Osteocyte (in vitro differentiated cells): ENCODE data around the gene SLC41A3. TPM values are rescaled to one million over a fixed set of nuclear protein-coding genes. Genes with fewer than 3 reads are reported as not detected.

Experiments used
- DNase-seq: peaks from one replicate; pipeline ENCODE4 v3.0.0; 2021; ENCODE audit warnings: mixed read lengths; ENCODE audit not compliant: unreplicated experiment; ENCODE audit errors: extremely low spot score
- H3K27ac Mint-ChIP-seq: one replicate; pipeline ENCODE4 v1.8.0; 2021; ENCODE audit warnings: mild to moderate bottlenecking, mixed read lengths; ENCODE audit not compliant: unreplicated experiment
- H3K27me3 Mint-ChIP-seq: one replicate; pipeline ENCODE4 v1.8.0; 2021; ENCODE audit warnings: mixed read lengths; ENCODE audit not compliant: unreplicated experiment
- H3K36me3 Mint-ChIP-seq: one replicate; pipeline ENCODE4 v1.8.0; 2021; ENCODE audit warnings: mixed read lengths; ENCODE audit not compliant: unreplicated experiment
- H3K4me1 Mint-ChIP-seq: one replicate; pipeline ENCODE4 v1.8.0; 2021; ENCODE audit warnings: mixed read lengths; ENCODE audit not compliant: unreplicated experiment
- H3K4me3 Mint-ChIP-seq: one replicate; pipeline ENCODE4 v1.8.0; 2021; ENCODE audit warnings: mild to moderate bottlenecking, moderate library complexity, mixed read lengths; ENCODE audit not compliant: unreplicated experiment
- H3K9me3 Mint-ChIP-seq: one replicate; pipeline ENCODE4 v1.8.0; 2021; ENCODE audit warnings: mixed read lengths; ENCODE audit not compliant: unreplicated experiment
- total RNA-seq: library from RNA; stranded (reverse); gene quantifications from 2 replicates; pipeline ENCODE4 v1.2.1, GENCODE V29; 2021
- TF ChIP-seq, protein P1 (sequence below): fragments of 200-600 bp; sonication (generic); IDR thresholded peaks from 2 replicates; pipeline ENCODE4 v1.5.0; 2021; ENCODE audit warnings: antibody characterized with exemption, mild to moderate bottlenecking, moderate library complexity

SLC41A3 gene
- total RNA-seq, 1 donor from 2014 or later, result 80.6 TPM

DNA sequence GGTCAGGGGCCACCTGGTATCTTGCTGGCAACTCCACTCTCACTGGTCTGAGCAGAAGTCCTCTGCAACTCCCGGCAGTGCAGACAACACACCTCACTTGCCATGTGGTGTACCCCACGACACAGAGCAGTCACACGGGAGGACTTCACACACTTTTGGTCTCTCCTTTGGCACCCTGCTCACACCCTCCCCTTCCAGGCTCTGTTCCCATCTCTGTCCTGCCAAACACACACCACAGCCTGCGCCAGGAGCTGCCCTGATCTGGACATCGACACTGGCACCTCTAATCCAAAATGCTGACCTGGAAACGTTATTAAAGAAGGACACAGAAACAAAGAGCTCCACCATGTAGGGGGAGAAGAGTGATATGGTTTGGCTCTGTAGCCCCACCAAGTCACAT lies 57.2 kb downstream of the SLC41A3 start:
- Mint-ChIP-seq H3K36me3 (peaks cover 42% of the 10 kb centered on the region), H3K4me3 (no peak overlapping the region), H3K27ac (no peak overlapping the region), H3K27me3 (no peaks in the 10 kb centered on the region), H3K4me1 (no peaks in the 10 kb centered on the region), H3K9me3 (peaks cover 11% of the 10 kb centered on the region)
- TF ChIP-seq, protein P1, sequence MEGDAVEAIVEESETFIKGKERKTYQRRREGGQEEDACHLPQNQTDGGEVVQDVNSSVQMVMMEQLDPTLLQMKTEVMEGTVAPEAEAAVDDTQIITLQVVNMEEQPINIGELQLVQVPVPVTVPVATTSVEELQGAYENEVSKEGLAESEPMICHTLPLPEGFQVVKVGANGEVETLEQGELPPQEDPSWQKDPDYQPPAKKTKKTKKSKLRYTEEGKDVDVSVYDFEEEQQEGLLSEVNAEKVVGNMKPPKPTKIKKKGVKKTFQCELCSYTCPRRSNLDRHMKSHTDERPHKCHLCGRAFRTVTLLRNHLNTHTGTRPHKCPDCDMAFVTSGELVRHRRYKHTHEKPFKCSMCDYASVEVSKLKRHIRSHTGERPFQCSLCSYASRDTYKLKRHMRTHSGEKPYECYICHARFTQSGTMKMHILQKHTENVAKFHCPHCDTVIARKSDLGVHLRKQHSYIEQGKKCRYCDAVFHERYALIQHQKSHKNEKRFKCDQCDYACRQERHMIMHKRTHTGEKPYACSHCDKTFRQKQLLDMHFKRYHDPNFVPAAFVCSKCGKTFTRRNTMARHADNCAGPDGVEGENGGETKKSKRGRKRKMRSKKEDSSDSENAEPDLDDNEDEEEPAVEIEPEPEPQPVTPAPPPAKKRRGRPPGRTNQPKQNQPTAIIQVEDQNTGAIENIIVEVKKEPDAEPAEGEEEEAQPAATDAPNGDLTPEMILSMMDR, result no peak
- DNase-seq, result no peak

DNA sequence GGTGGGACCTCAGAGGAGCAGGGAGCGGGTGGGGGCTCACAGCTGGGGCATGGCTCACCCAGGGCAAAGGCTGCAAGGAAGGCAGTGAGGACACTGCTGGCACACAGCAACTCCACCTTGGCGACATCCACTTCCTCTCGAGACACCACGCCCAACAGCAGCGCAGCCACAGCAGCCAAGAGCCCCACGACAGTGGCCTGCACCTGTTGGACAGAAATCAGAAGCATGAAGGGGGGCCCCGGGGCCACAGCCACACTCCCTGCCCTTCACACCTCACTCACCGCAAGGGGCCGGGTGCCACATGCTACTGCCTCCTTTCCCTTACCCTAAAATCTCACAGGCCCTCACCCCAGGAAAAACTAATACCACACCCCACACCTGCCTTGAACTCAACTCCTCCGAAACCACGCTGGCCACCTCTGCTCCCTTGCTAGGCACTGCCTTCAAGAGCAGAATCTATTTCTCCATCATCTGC lies 57.6 kb downstream of the SLC41A3 start:
- DNase-seq, result peak; percentile 76
- no peak overlapping the region for H3K27ac Mint-ChIP-seq
- no peak overlapping the region for H3K4me3 Mint-ChIP-seq
- H3K27me3 Mint-ChIP-seq, result no peaks in the 10 kb centered on the region
- H3K9me3 Mint-ChIP-seq, result peaks cover 11% of the 10 kb centered on the region
- TF ChIP-seq, protein P1, result no peak
- peaks cover 42% of the 10 kb centered on the region for H3K36me3 Mint-ChIP-seq
- H3K4me1 Mint-ChIP-seq, result no peaks in the 10 kb centered on the region

DNA sequence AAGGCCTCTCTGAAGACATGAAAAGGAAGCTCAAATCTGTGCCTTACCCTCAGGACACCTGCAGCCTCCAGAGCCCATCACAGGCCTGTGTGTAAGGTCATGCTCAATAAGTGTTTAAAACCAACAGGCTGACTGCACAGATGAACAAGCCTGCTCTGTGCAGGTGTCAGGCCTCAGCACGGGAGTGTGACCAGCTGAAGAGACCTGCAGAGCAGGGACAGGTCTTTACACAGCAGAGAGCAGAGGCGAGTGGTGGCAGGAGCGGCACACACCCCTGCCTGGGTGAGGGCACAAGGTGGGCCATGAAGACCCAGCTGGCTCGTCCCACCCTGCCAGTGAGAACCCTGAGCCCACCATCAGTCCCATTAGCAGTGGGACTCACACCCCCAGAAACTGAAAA lies 58.1 kb downstream of the SLC41A3 start:
- H3K4me1 Mint-ChIP-seq, result no peaks in the 10 kb centered on the region
- H3K36me3 Mint-ChIP-seq, result peaks cover 42% of the 10 kb centered on the region

DNA sequence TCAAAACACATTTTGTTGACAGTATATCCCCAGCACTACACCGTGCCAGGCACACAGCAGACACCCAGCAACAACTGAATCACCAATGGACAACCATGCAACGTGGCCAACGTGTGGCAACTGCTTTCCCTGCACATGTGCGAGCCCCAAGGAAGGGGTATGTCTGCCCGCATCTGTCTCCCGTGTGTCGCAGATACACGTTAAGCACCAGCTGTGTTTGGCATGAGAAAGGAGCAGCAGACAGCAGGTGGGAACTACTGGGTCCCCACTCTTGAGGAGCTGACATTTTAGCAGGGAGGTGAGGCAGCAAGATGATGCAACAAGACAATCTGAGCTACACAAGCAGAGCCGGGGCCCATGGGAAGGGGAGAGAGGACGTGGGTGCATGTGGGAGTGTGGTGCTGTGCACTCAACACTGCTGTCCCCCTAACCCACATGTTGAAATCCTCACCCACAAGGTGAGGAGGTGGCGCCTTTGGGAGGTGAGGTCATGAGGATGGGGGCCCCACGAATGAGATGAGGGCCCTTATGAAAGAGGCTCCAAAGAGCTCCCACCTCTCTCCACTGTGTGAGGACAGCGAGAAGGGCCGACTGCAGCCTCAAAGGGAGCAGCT lies 58.7 kb downstream of the SLC41A3 start:
- peak; percentile 59 for DNase-seq
- Mint-ChIP-seq H3K27me3 (no peaks in the 10 kb centered on the region), H3K27ac (no peak overlapping the region)

More for the DNA sequence above, 58.1 kb downstream of the SLC41A3 start:
- Mint-ChIP-seq H3K9me3 (peaks cover 11% of the 10 kb centered on the region), H3K27ac (no peak overlapping the region), H3K27me3 (no peaks in the 10 kb centered on the region), H3K4me3 (no peak overlapping the region)
- peak; percentile 65 for DNase-seq
- TF ChIP-seq, protein P1, result no peak

More for the DNA sequence above, 58.7 kb downstream of the SLC41A3 start:
- Mint-ChIP-seq H3K4me3 (no peak overlapping the region), H3K4me1 (no peaks in the 10 kb centered on the region), H3K36me3 (peaks cover 42% of the 10 kb centered on the region), H3K9me3 (peaks cover 11% of the 10 kb centered on the region)
- TF ChIP-seq, protein P1, result no peak
